MCF 10A (cell line): Measurements from ENCODE around the gene TMEM87B. TPM values are rescaled to one million over a fixed set of nuclear protein-coding genes. Genes with fewer than 3 reads are reported as not detected.

ENCODE experiments used
- BruUV-seq: library from RNA; stranded (reverse); fragments of 400-500 nt; replicated peaks from 2 replicates; lab custom pipeline; 2021; lab: Mats Ljungman, UMichigan
- CTCF ChIA-PET: fragments of 300-600 bp; sonication (Branson Sonifier 250); formaldehyde crosslinking; extraction: SDS; loops from one replicate; lab custom pipeline; 2021; ENCODE audit warnings: antibody characterized with exemption, inconsistent platforms; lab: Yijun Ruan, JAX
- POLR2A ChIA-PET: fragments of 300-600, 350-650 bp; sonication (Branson Sonifier 250); formaldehyde crosslinking; extraction: SDS; loops from one replicate; lab custom pipeline; 2020; ENCODE audit warnings: antibody characterized with exemption, inconsistent platforms; lab: Yijun Ruan, JAX
- DNase-seq: peaks from one replicate; pipeline ENCODE4 v3.0.0-alpha.2; 2018; ENCODE audit not compliant: unreplicated experiment
- H3K27ac Mint-ChIP-seq: one replicate; pipeline ENCODE4 v1.8.0; 2022; ENCODE audit warnings: mild to moderate bottlenecking, low read depth, mixed read lengths; ENCODE audit not compliant: unreplicated experiment
- H3K27me3 Mint-ChIP-seq: one replicate; pipeline ENCODE4 v1.8.0; 2022; ENCODE audit warnings: mixed read lengths; ENCODE audit not compliant: insufficient read depth, unreplicated experiment
- H3K36me3 Mint-ChIP-seq: one replicate; pipeline ENCODE4 v1.8.0; 2022; ENCODE audit warnings: mild to moderate bottlenecking, moderate library complexity, mixed read lengths; ENCODE audit not compliant: insufficient read depth, unreplicated experiment
- H3K4me1 Mint-ChIP-seq: one replicate; pipeline ENCODE4 v1.8.0; 2022; ENCODE audit warnings: mixed read lengths; ENCODE audit not compliant: insufficient read depth, unreplicated experiment
- H3K4me3 Mint-ChIP-seq: one replicate; pipeline ENCODE4 v1.8.0; 2022; ENCODE audit warnings: mild to moderate bottlenecking, moderate library complexity, mixed read lengths; ENCODE audit not compliant: unreplicated experiment
- H3K9me3 Mint-ChIP-seq: one replicate; pipeline ENCODE4 v1.8.0; 2022; ENCODE audit warnings: mixed read lengths; ENCODE audit not compliant: unreplicated experiment
- CTCF ChIP-seq: fragments of 200-600 bp; IDR thresholded peaks from one replicate; pipeline ENCODE4 v1.8.0; 2022; ENCODE audit warnings: antibody characterized with exemption, mild to moderate bottlenecking; ENCODE audit not compliant: unreplicated experiment
- intact Hi-C: fragments of 100-400 bp; cut with micrococcal nuclease; formaldehyde crosslinking; loops from 2 replicates; pipeline ENCODE4 v1.14.1; 2022
- total RNA-seq: library from RNA; stranded (reverse); gene quantifications from 2 replicates; pipeline ENCODE4 v1.2.3, GENCODE V29; 2022

The TMEM87B gene
- total RNA-seq, 1 experiment from 2014 or later, result 29.1 TPM

- CTCF ChIA-PET, result interaction anchor here (0.6 kb wide), 1 partner anchor 1381 kb away, joined by 3 read pairs; no protein-coding TSS in a partner anchor
- no peak for DNase-seq
- Mint-ChIP-seq H3K4me3 (no peak overlapping the region), H3K36me3 (no peaks in the 10 kb centered on the region), H3K27ac (no peak overlapping the region), H3K4me1 (no peaks in the 10 kb centered on the region), H3K27me3 (no peaks in the 10 kb centered on the region), H3K9me3 (no peaks in the 10 kb centered on the region)
- POLR2A ChIA-PET, result no interaction called here
- no peak for TF ChIP-seq CTCF
- no TSS peak for BruUV-seq
- intact Hi-C loops, result no loop called here
These were observed 110.2 kb downstream of the TMEM87B start for GRCh38 chr2:112165296-112165695.

GRCh38 chr2:112166806-112167499, 111.9 kb downstream of the TMEM87B start:
- Mint-ChIP-seq H3K27ac (no peak overlapping the region), H3K9me3 (no peaks in the 10 kb centered on the region), H3K4me1 (no peaks in the 10 kb centered on the region), H3K27me3 (no peaks in the 10 kb centered on the region), H3K4me3 (no peak overlapping the region), H3K36me3 (no peaks in the 10 kb centered on the region)
- POLR2A ChIA-PET, result no interaction called here
- BruUV-seq, result no TSS peak
- TF ChIP-seq CTCF, result no peak
- DNase-seq, result no peak
- intact Hi-C loops, result no loop called here
- CTCF ChIA-PET, result no interaction called here

GRCh38 chr2:112168422-112169124, 113.5 kb downstream of the TMEM87B start:
- no peak overlapping the region for H3K27ac Mint-ChIP-seq
- peak; percentile 2 for DNase-seq
- no peaks in the 10 kb centered on the region for H3K9me3 Mint-ChIP-seq
- no peaks in the 10 kb centered on the region for H3K27me3 Mint-ChIP-seq
- no TSS peak for BruUV-seq
- POLR2A ChIA-PET, result no interaction called here
- H3K4me3 Mint-ChIP-seq, result no peak overlapping the region
- no peak for TF ChIP-seq CTCF
- intact Hi-C loops, result no loop called here
- H3K4me1 Mint-ChIP-seq, result no peaks in the 10 kb centered on the region
- no peaks in the 10 kb centered on the region for H3K36me3 Mint-ChIP-seq
- CTCF ChIA-PET, result no interaction called here

Other genes starting within 250 kb of the TMEM87B start
- 48.8 and 66.1 TPM in 2 replicates for gene ANAPC1, start 171.1 kb upstream of the TMEM87B start, total RNA-seq
- gene MERTK, start 156.7 kb upstream of the TMEM87B start, total RNA-seq, result 0.19 and 0.49 TPM in 2 replicates
- 0.07 and 0.14 TPM in 2 replicates for gene FBLN7, start 83.1 kb downstream of the TMEM87B start, total RNA-seq
- gene ZC3H8, start 199.8 kb downstream of the TMEM87B start, total RNA-seq, result 20.6 and 30.5 TPM in 2 replicates
- 16.9 and 18.6 TPM in 2 replicates for gene ZC3H6, start 220.3 kb downstream of the TMEM87B start, total RNA-seq